IPS DF 19.7 (cell line): ENCODE data around the gene MGLL.

Source experiments
- DNase-seq: peaks from one replicate; pipeline ENCODE4 v3.0.0-alpha.2; 2013; ENCODE audit warnings: low read depth, low spot score

The MGLL gene

GRCh38 chr3:127675651-127676391 is 146.5 kb downstream of the MGLL start:
- DNase-seq = no peak

- no peak for DNase-seq
Measured at GRCh38 chr3:127674790-127675189, 147.5 kb downstream of the MGLL start.

GRCh38 chr3:127674101-127674721 is 148.1 kb downstream of the MGLL start:
- no peak for DNase-seq

GRCh38 chr3:127673191-127674100 is 148.9 kb downstream of the MGLL start:
- no peak for DNase-seq

- no peak for DNase-seq
Measured at GRCh38 chr3:127672429-127673190, 149.7 kb downstream of the MGLL start, which contains the start of gene ABTB1. Gene ABTB1, plus strand, starts transcription at chr3:127672952. Its CDS starts 74 bp downstream, at chr3:127673026.

- no peak for DNase-seq
Measured at GRCh38 chr3:127671523-127672428, 150.5 kb downstream of the MGLL start.

- DNase-seq = no peak
Measured at GRCh38 chr3:127670761-127671522, 151.4 kb downstream of the MGLL start.

- no peak for DNase-seq
Measured at GRCh38 chr3:127670229-127670559, 152.1 kb downstream of the MGLL start.

- no peak for DNase-seq
Measured at GRCh38 chr3:127669541-127670228, 152.6 kb downstream of the MGLL start.

- no peak for DNase-seq
Measured at GRCh38 chr3:127668906-127669305, 153.4 kb downstream of the MGLL start.

GRCh38 chr3:127667119-127667681 is 155.1 kb downstream of the MGLL start:
- no peak for DNase-seq

GRCh38 chr3:127666676-127667075 is 155.6 kb downstream of the MGLL start:
- no peak for DNase-seq

GRCh38 chr3:127665586-127665985 is 156.7 kb downstream of the MGLL start:
- DNase-seq = no peak

- no peak for DNase-seq
Measured at GRCh38 chr3:127665165-127665564, 157.2 kb downstream of the MGLL start.

GRCh38 chr3:127663151-127663550 is 159.2 kb downstream of the MGLL start:
- DNase-seq = no peak

- no peak for DNase-seq
Measured at GRCh38 chr3:127662001-127662469, 160.3 kb downstream of the MGLL start.

GRCh38 chr3:127661600-127661999 is 160.7 kb downstream of the MGLL start:
- DNase-seq = no peak

GRCh38 chr3:127660621-127661251 is 161.6 kb downstream of the MGLL start:
- no peak for DNase-seq
